Measurements from ENCODE around the gene RBX1.

DNA sequence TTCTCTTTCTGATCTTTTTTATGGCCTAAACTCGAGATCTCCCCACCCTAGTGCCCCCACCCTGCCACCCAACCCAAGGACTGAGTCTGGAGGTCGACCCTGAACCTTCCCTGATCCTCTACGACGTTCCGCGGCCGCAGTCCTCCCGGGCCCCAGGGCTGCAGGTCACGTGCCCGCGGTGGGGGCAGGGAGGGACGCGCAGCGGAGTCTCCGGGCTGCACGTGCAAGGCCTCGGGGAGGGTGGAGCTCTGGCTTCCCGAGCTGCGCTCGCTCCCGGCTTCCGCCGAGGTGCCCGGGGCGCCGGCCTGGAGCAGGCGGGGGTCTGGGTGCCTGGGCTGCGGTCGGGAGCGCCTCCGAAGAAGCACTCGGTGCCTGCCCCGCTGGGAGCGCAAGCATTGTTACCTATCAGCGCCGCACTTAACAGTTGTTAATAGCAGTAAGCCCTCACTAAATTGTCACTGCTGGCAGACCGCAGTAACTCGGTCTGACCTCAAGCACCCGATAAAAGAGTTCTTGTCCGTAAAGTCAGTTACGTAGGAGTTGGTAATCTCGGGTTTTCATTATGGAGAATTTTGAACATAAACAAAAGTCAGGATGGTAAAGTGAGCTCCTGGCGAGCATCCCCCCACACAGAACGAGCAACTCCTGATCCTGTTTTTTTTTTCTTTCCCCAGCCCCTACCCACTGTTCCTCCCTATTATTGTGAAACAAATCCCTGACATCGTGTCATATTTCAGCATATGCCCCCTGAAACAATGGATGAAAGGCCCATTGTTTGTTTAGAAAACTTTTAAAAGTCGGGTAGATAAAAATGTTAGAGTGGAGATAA is 71.5 kb downstream of the RBX1 start:
- TF ChIP-seq, protein P1, sequence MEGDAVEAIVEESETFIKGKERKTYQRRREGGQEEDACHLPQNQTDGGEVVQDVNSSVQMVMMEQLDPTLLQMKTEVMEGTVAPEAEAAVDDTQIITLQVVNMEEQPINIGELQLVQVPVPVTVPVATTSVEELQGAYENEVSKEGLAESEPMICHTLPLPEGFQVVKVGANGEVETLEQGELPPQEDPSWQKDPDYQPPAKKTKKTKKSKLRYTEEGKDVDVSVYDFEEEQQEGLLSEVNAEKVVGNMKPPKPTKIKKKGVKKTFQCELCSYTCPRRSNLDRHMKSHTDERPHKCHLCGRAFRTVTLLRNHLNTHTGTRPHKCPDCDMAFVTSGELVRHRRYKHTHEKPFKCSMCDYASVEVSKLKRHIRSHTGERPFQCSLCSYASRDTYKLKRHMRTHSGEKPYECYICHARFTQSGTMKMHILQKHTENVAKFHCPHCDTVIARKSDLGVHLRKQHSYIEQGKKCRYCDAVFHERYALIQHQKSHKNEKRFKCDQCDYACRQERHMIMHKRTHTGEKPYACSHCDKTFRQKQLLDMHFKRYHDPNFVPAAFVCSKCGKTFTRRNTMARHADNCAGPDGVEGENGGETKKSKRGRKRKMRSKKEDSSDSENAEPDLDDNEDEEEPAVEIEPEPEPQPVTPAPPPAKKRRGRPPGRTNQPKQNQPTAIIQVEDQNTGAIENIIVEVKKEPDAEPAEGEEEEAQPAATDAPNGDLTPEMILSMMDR (IDR thresholded peaks at IDR 0.05; ENCODE audit: low read length): no peak
- no peak for TF ChIP-seq EZH2 (optimal IDR thresholded peaks at IDR 0.05; ENCODE audit: low read depth, low read length)
- no peak for TF ChIP-seq EZH2phosphoT487 (IDR thresholded peaks at IDR 0.05; ENCODE audit: low read length)

Data from MM.1S (cell line).